SU-DHL-6 (cell line): ENCODE data around the gene PIP4K2B.
A peak's percentile ranks its signal among the peaks of the same experiment; 100 is the strongest.

Experiments
- H2AFZ ChIP-seq: fragments of 200-600 bp; sonication (generic); 2 replicates; pipeline ENCODE4 v1.6.1; 2014; ENCODE audit warnings: low read depth, mild to moderate bottlenecking, moderate library complexity, mixed read lengths, antibody characterized with exemption, low read length; ENCODE audit not compliant: severe bottlenecking
- H3F3A ChIP-seq: fragments of 200-600 bp; shearing (Covaris generic); 2 replicates; pipeline ENCODE4 v1.6.0; 2016; ENCODE audit warnings: antibody characterized with exemption, mild to moderate bottlenecking; ENCODE audit not compliant: insufficient read depth
- H3K27ac ChIP-seq: fragments of 200-600 bp; sonication (generic); 2 replicates; pipeline ENCODE4 v1.5.1; 2016; ENCODE audit warnings: low read depth, mild to moderate bottlenecking, low read length, moderate library complexity, mixed read lengths
- H3K27me3 ChIP-seq: fragments of 200-600 bp; sonication (generic), shearing (Covaris generic); 2 replicates; pipeline ENCODE4 v1.6.0; 2014; ENCODE audit warnings: mild to moderate bottlenecking, low read length
- H3K36me3 ChIP-seq: fragments of 200-600 bp; sonication (generic); 2 replicates; pipeline ENCODE4 v1.6.1; 2014; ENCODE audit warnings: mild to moderate bottlenecking, low read length, mixed read lengths
- H3K4me2 ChIP-seq: fragments of 300-600, 200-600 bp; shearing (Covaris generic), sonication (generic); 2 replicates; pipeline ENCODE4 v1.6.0; 2014; ENCODE audit warnings: low read length, low read depth, mild to moderate bottlenecking; ENCODE audit not compliant: poor library complexity, severe bottlenecking
- H3K4me3 ChIP-seq: fragments of 200-600 bp; sonication (generic); 2 replicates; pipeline ENCODE4 v1.5.1; 2014; ENCODE audit warnings: antibody characterized with exemption, low read length, mild to moderate bottlenecking, mixed read lengths; ENCODE audit not compliant: insufficient read depth, poor library complexity, severe bottlenecking
- H3K79me2 ChIP-seq: fragments of 200-600 bp; sonication (generic); 2 replicates; pipeline ENCODE4 v1.6.1; 2014; ENCODE audit warnings: mild to moderate bottlenecking, low read length, moderate library complexity; ENCODE audit not compliant: insufficient read depth
- H3K9ac ChIP-seq: fragments of 200-600 bp; sonication (generic); 2 replicates; pipeline ENCODE4 v1.7.0; 2014; ENCODE audit warnings: mild to moderate bottlenecking, low read length
- H3K9me2 ChIP-seq: fragments of 200-600 bp; sonication (generic); replicated peaks from 2 replicates; pipeline ENCODE4 v1.6.1; 2014; ENCODE audit warnings: low read length; ENCODE audit not compliant: insufficient read depth
- H3K9me3 ChIP-seq: fragments of 200-600 bp; sonication (generic); 2 replicates; pipeline ENCODE4 v1.6.1; 2014; ENCODE audit warnings: low read length, mixed read lengths; ENCODE audit not compliant: insufficient read depth
- H4K20me1 ChIP-seq: fragments of 200-600 bp; sonication (generic); 2 replicates; pipeline ENCODE4 v1.6.1; 2014; ENCODE audit warnings: low read depth, mild to moderate bottlenecking, antibody characterized with exemption, low read length, moderate library complexity, mixed read lengths
- EZH2phosphoT487 ChIP-seq: fragments of 200-600 bp; sonication (generic), shearing (Covaris generic); conservative IDR thresholded peaks from 2 replicates; pipeline ENCODE4 v1.6.1; 2018; ENCODE audit warnings: mild to moderate bottlenecking, antibody characterized with exemption, low read length, moderate library complexity, mixed read lengths
- TF ChIP-seq, protein P1 (sequence below): fragments of 200-600 bp; sonication (generic); IDR thresholded peaks from one replicate; pipeline ENCODE4 v1.5.1; 2017; ENCODE audit warnings: antibody characterized with exemption, mild to moderate bottlenecking, low read length, moderate library complexity; ENCODE audit not compliant: insufficient read depth, poor library complexity, severe bottlenecking

The PIP4K2B gene

DNA sequence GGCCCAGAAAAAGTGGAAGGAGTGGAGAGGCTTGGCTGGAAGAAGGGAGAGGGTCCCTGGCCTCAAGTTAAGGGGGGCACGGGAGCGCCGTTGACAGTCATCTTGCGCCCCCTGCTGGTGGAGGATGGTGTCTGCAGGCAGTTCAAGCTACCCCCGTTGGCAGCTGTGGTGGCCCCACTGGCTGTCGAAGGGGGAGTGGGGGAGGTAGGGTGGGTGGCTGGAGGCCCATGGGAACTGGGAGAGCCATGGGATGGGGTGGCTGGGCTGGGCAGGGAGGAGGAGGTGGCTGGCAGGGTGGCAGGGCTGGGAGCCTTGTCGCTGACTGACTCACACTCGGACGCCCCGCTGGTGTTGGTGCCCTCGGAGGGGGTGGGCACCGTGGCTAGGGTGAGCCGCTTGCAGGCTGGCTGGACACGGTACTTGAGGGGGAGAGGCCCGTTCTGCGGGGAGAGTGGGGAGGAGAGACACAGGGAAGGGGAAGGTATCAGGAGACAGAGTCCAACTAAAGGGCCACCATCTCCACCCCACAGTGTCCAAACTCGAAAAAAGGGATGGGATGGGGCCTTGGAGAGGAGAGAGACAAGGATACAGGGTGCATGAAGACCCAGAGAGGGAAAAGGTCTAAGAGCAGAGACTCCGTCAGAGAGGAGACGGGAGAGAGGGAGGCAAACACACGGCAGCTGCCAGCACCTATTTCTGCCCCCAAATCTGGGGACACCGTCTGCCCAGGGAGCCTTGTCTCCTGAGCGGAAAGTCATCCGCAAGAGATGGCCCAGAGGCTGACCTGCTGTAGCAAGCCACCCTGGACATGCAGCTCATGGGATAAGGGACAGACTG is 64.0 kb downstream of the PIP4K2B start:
- Histone ChIP-seq H3K4me3 (no peak overlapping the region), H3K79me2 (no peaks in the 10 kb centered on the region), H3F3A (peaks cover 18% of the 10 kb centered on the region; the same call in 1 of the 2 replicates), H3K9ac (no peak overlapping the region), H3K9me2 (no peaks in the 10 kb centered on the region), H3K27me3 (no peaks in the 10 kb centered on the region), H3K9me3 (no peaks in the 10 kb centered on the region), H4K20me1 (no peaks in the 10 kb centered on the region), H2AFZ (no peak overlapping the region), H3K27ac (no peak overlapping the region), H3K4me2 (no peak overlapping the region), H3K36me3 (no peaks in the 10 kb centered on the region)
- TF ChIP-seq EZH2phosphoT487 = no peak
- TF ChIP-seq, protein P1, sequence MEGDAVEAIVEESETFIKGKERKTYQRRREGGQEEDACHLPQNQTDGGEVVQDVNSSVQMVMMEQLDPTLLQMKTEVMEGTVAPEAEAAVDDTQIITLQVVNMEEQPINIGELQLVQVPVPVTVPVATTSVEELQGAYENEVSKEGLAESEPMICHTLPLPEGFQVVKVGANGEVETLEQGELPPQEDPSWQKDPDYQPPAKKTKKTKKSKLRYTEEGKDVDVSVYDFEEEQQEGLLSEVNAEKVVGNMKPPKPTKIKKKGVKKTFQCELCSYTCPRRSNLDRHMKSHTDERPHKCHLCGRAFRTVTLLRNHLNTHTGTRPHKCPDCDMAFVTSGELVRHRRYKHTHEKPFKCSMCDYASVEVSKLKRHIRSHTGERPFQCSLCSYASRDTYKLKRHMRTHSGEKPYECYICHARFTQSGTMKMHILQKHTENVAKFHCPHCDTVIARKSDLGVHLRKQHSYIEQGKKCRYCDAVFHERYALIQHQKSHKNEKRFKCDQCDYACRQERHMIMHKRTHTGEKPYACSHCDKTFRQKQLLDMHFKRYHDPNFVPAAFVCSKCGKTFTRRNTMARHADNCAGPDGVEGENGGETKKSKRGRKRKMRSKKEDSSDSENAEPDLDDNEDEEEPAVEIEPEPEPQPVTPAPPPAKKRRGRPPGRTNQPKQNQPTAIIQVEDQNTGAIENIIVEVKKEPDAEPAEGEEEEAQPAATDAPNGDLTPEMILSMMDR = peak; percentile 83

DNA sequence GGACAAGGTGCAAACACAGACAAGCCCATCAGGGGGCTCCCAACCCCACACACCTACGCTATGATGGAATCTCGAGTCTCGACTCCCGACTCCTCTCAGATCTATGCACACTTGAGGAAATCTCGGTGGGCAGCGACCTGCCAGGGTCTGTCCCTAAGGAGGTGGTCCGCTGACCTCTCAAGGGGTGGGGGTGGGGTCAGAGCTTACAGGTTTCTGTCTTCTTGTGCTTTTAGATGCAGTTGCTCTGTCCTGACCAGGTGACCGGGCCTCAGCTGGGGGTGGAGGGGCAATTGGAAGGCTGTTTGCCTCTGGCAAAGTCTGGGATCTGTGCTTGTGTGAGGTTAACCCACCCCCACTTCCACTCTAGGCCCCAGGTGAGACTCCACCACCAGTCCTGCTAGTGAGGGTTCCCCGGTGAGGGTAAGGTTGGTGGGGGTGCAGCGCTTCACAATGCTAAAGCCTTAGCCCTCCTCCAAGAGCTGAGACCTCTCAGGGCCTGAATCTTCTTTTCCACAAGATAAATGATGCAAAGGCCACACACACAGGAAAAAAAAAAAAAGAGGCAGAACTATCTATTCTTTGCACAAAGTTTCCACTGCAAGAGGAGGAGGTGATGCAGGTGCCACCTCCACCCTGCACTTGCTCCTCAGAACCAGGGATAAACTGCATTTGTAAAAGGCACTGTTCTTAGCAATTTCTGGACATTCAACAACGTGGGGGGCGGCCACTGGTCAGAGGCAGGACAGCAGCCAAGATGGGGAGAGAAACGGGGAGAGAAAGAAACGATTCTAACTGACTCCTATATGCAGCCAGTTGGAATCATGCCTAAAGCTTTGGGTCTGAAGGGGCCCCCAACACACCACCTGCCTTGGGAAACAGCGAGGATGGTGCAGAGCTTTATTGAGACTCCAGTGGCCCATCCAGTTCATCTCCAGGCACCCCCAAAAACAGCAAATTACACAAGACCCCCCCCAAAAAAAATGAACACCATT is 65.1 kb downstream of the PIP4K2B start:
- Histone ChIP-seq H3K36me3 (no peaks in the 10 kb centered on the region), H3K4me2 (no peak overlapping the region), H3K4me3 (no peak overlapping the region), H3K27ac (no peak overlapping the region), H3K27me3 (no peaks in the 10 kb centered on the region), H3K9ac (no peak overlapping the region), H4K20me1 (no peaks in the 10 kb centered on the region), H3F3A (peaks cover 18% of the 10 kb centered on the region; the same call in 1 of the 2 replicates), H3K9me2 (no peaks in the 10 kb centered on the region), H3K79me2 (no peaks in the 10 kb centered on the region), H3K9me3 (no peaks in the 10 kb centered on the region), H2AFZ (no peak overlapping the region)
- TF ChIP-seq EZH2phosphoT487 = no peak
- TF ChIP-seq, protein P1 = no peak

DNA sequence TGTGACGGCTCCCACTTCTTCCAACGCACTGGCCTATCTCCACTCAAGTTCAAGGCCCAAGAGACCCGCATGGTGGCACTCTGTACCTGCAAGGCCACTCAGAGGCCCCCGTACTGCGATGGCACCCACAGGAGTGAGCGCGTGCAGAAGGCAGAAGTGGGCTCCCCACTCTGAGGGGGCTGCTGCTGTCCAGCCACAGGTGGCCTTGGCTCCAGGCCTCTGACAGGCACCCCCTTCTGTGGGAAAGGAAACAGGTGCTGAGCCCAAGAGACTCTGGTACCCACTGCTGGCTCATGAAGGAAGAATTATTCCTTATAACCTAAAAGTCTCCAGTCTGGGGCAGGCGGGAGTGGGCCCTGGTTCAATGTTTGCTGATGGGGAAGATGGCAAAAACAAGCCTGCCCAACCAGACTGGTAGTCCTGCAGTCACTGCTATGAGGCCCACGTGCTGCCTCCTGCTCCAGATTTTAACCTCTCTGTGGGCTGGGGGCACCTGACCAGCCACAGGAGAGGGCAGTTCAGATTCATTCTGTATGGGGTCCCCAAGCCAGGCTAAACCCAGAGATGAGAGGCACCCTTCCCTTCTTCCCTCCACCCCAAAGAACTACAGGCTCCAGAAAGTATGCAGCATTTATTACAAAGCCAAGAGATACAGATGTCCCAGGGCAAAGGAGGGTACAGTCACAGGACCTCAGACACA is 65.9 kb downstream of the PIP4K2B start:
- Histone ChIP-seq H3K36me3 (no peaks in the 10 kb centered on the region), H3K27ac (no peak overlapping the region), H3K4me3 (no peak overlapping the region), H2AFZ (no peak overlapping the region), H3K27me3 (no peaks in the 10 kb centered on the region), H3K9me3 (no peaks in the 10 kb centered on the region), H3K9ac (no peak overlapping the region), H3K9me2 (no peaks in the 10 kb centered on the region), H3K79me2 (no peaks in the 10 kb centered on the region), H3K4me2 (no peak overlapping the region), H4K20me1 (no peaks in the 10 kb centered on the region), H3F3A (peaks cover 20% of the 10 kb centered on the region; the same call in 1 of the 2 replicates)
- TF ChIP-seq, protein P1 = no peak
- TF ChIP-seq EZH2phosphoT487 = no peak
